Smooth muscle cell of the pulmonary artery (primary cell): Measurements from ENCODE around the gene WDR87. TPM values are rescaled to one million over a fixed set of nuclear protein-coding genes. Genes with fewer than 3 reads are reported as not detected.

Experiments
- total RNA-seq: library from RNA; depleted of rRNA; stranded (reverse); fragments of >200 nt; gene quantifications from 2 replicates; pipeline ENCODE4 v1.2.3, GENCODE V29; 2014

The WDR87 gene
- total RNA-seq, result not detected in 2 replicates

DNA sequence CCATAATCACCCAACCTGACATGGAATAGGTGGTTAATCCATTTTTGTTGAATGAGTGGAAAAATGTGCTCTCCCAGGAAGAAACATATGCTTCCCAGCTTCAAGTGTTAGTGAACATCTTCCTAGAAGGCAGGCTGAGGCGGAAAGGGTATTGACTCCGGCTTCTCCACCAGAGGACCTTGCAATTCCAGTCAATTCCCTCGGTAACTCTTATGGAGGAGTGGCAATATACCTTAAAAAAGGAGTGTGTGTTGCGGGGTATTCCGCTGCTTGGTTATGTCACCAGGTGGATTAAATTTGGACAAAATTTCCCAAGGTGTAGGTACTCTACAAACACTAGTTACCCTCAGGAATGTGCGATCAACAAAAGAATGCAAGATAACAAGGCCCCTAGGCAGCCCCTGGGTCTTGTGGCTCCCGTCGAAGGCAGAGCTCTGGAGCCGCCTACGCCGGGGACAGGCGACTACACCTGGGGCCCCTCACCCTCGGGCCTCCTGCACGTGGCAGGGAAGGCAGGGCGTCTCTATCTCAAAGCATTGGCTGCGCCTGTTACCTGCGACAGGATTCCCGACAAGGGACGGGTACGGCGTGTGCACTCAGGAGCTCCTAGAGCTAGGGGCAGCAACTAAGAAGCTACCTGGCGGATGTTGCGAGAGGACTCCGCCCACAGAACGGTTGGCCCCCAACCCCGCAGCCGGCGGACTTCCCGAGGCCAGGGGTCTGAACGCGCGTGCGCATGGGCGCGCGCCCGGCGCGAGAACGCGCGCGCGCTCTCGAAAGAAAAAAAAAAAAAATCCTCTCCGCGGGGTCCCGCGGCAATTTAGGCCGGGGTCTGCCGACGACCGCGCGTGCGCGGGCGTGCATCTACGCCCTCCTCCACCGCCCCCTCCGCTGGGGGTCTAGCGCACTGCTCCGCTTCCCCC, at the start of gene WDR87:
TSS of gene WDR87 (minus strand) at position 649 of the 923 bp plus-strand sequence. CDS start 8,355 bp downstream, outside the sequence.

DNA sequence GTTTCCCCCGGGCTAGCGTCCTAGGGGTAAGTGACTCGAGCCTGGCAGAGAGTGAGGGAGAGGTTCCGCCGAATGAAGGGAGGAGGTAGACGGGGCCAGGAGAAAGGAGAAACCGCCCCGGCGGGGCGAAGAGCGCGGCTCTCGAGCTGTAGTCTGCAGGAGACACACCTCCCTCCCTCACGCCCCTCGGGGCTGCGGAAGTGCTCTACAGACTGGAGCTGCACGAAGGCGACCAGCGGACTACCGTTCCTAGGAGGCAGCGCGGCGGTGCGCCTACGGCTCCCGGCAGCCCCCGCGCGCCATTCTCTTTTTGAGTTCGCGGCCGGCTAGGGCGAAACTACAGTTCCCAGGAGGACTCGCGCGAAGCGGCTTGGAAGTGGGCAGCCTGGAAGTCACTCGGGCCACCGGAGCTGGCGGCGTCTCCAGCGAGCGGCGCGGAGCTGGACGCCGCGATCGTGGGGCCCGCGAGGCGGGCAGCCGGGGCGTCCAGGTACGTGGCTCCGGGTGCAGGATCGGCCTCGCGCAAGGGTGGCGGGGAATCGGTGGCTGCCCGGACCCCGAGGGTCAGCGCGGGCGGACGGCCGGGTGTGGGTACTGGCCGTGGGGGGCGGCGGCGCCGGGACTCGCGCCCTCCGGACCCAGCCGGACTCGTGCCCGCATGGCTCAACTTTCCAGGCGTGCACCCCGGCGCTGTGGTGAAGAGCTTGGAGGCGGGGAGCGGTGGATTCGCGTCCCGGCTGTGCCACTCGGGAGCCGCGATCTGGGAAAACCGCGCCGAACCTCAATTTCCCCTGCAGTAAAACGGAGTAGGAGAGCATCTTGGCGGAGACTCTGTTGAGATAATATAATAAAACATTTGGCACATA, 708 bp upstream of the WDR87 start, which contains the start of gene SIPA1L3:
TSS of gene SIPA1L3 (plus strand) at position 340 of the 866 bp plus-strand sequence. CDS start 174,358 bp downstream, outside the sequence.

Other genes starting within 250 kb of the WDR87 start
- 6.5 and 6.8 TPM in 2 replicates for gene ZNF607, start 186.8 kb downstream of the WDR87 start, total RNA-seq
- gene ZNF573, start 127.0 kb downstream of the WDR87 start, total RNA-seq, result 6.8 and 7.1 TPM in 2 replicates
- gene SIPA1L3, start 614 bp upstream of the WDR87 start, total RNA-seq, result 12.1 and 18.5 TPM in 2 replicates